PC-9 (cell line): ENCODE data around the gene CRY1. TPM values are rescaled to one million over a fixed set of nuclear protein-coding genes. Genes with fewer than 3 reads are reported as not detected.

Source experiments
- BruUV-seq: library from RNA; stranded (reverse); fragments of 400-500 nt; replicated peaks from 2 replicates; lab custom pipeline; 2021; lab: Mats Ljungman, UMichigan
- CTCF ChIA-PET: fragments of 300-600 bp; sonication (Branson Sonifier 250); formaldehyde crosslinking; loops from one replicate; lab custom pipeline; 2022; ENCODE audit warnings: antibody characterized with exemption; lab: Charles Lee
- POLR2A ChIA-PET: fragments of 300-600 bp; sonication (Branson Sonifier 250); formaldehyde crosslinking; loops from one replicate; lab custom pipeline; 2022; ENCODE audit warnings: antibody characterized with exemption; ENCODE audit not compliant: unreplicated experiment; lab: Charles Lee
- DNase-seq, 2 experiments: peaks; one replicate each; pipeline versions ENCODE4 v3.0.0 to v3.0.0-alpha.2; 2015 to 2022; ENCODE audit warnings: mixed read lengths in 1 of 2
- H2AFZ ChIP-seq: fragments of 200-600 bp; sonication (generic); 2 replicates; pipeline ENCODE4 v1.8.1; 2017; ENCODE audit warnings: antibody characterized with exemption
- H3F3A ChIP-seq: fragments of 200-600 bp; sonication (generic); 2 replicates; pipeline ENCODE4 v1.8.1; 2017; ENCODE audit warnings: antibody characterized with exemption, mild to moderate bottlenecking, low read depth; ENCODE audit not compliant: insufficient read depth
- H3K27ac ChIP-seq: fragments of 200-600 bp; sonication (generic); 2 replicates; pipeline ENCODE4 v1.6.1; 2016; ENCODE audit warnings: mixed run types
- H3K27me3 ChIP-seq: fragments of 200-600 bp; sonication (generic); 2 replicates; pipeline ENCODE4 v1.6.1; 2016; ENCODE audit warnings: low read depth, mixed run types; ENCODE audit not compliant: insufficient read depth
- H3K36me3 ChIP-seq: fragments of 200-600 bp; sonication (generic); 2 replicates; pipeline ENCODE4 v1.6.1; 2016; ENCODE audit warnings: low read depth, mixed run types
- H3K4me1 ChIP-seq: fragments of 200-600 bp; sonication (generic); replicated peaks from 2 replicates; pipeline ENCODE4 v1.6.1; 2016; ENCODE audit warnings: mixed run types; ENCODE audit not compliant: insufficient read depth
- H3K4me2 ChIP-seq: fragments of 200-600 bp; sonication (generic); 2 replicates; pipeline ENCODE4 v1.6.1; 2017; ENCODE audit warnings: mixed run types
- H3K4me3 ChIP-seq: fragments of 200-600 bp; sonication (generic); 2 replicates; pipeline ENCODE4 v1.6.1; 2016; ENCODE audit warnings: mixed run types
- H3K79me2 ChIP-seq: fragments of 200-600 bp; sonication (generic); 2 replicates; pipeline ENCODE4 v1.6.1; 2017; ENCODE audit warnings: low read depth, mixed run types
- H3K9me2 ChIP-seq: fragments of 200-600 bp; sonication (generic); 2 replicates; pipeline ENCODE4 v1.8.1; 2017; ENCODE audit warnings: mild to moderate bottlenecking; ENCODE audit not compliant: insufficient read depth
- H3K9me3 ChIP-seq: fragments of 200-600 bp; sonication (generic); 2 replicates; pipeline ENCODE4 v1.8.1; 2016; ENCODE audit warnings: low read depth; ENCODE audit not compliant: insufficient read depth
- H4K20me1 ChIP-seq: fragments of 200-600 bp; sonication (generic); 2 replicates; pipeline ENCODE4 v1.8.1; 2017; ENCODE audit not compliant: insufficient read depth
- EZH2 ChIP-seq: fragments of 200-600 bp; sonication (generic); IDR thresholded peaks from 2 replicates; pipeline ENCODE4 v1.8.0; 2017; ENCODE audit warnings: antibody characterized with exemption, low read depth
- intact Hi-C: fragments of 100-400 bp; cut with micrococcal nuclease; formaldehyde crosslinking; loops from one replicate; pipeline ENCODE4 v1.10.0; 2022; ENCODE audit not compliant: unreplicated experiment
- total RNA-seq: library from RNA; stranded (reverse); gene quantifications from 2 replicates; pipeline ENCODE4 v1.2.3, GENCODE V29; 2021
- TF ChIP-seq, protein P1 (sequence below): fragments of 200-600 bp; sonication (generic); conservative IDR thresholded peaks from 2 replicates; pipeline ENCODE4 v1.6.1; 2017; ENCODE audit warnings: mixed run types, antibody characterized with exemption, mild to moderate bottlenecking, moderate library complexity

CRY1 gene
- total RNA-seq, 1 experiment from 2014 or later, result 18.1 TPM

DNA sequence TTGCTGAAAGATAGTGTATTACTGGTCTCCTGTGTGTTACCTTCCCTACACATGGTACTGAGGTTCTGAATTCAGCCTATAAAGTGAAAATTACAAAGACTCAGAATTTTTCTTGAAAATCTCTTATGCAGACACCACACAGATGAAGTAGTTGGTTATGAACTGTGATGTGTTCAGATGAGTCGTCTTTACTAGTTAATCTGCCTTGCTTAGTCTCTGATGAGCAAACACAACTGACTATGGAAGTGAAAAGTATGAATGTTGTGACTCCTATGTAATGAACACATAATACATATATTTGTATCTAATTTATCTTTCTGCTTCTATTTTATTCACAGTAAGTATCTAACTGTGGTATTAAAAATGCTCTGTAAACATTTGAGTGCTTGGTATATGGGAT is 111.1 kb downstream of the CRY1 start:
- Histone ChIP-seq H3K9me2 (no peaks in the 10 kb centered on the region), H4K20me1 (no peaks in the 10 kb centered on the region), H2AFZ (no peak overlapping the region), H3K4me3 (no peak overlapping the region), H3K4me1 (peaks cover 7% of the 10 kb centered on the region), H3K4me2 (no peak overlapping the region), H3K36me3 (no peaks in the 10 kb centered on the region), H3F3A (no peaks in the 10 kb centered on the region), H3K79me2 (no peaks in the 10 kb centered on the region), H3K27ac (no peak overlapping the region), H3K9me3 (no peaks in the 10 kb centered on the region), H3K27me3 (no peaks in the 10 kb centered on the region)
- ChIA-PET POLR2A (no interaction called here), CTCF (no interaction called here)
- intact Hi-C loops, result loop anchor here (10.0 kb wide), 1 partner anchor 113 kb away; the partner anchor contains the start of gene CRY1
- TF ChIP-seq, protein P1, sequence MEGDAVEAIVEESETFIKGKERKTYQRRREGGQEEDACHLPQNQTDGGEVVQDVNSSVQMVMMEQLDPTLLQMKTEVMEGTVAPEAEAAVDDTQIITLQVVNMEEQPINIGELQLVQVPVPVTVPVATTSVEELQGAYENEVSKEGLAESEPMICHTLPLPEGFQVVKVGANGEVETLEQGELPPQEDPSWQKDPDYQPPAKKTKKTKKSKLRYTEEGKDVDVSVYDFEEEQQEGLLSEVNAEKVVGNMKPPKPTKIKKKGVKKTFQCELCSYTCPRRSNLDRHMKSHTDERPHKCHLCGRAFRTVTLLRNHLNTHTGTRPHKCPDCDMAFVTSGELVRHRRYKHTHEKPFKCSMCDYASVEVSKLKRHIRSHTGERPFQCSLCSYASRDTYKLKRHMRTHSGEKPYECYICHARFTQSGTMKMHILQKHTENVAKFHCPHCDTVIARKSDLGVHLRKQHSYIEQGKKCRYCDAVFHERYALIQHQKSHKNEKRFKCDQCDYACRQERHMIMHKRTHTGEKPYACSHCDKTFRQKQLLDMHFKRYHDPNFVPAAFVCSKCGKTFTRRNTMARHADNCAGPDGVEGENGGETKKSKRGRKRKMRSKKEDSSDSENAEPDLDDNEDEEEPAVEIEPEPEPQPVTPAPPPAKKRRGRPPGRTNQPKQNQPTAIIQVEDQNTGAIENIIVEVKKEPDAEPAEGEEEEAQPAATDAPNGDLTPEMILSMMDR, result no peak
- TF ChIP-seq EZH2, result no peak
- no TSS peak for BruUV-seq
- DNase-seq, result no peak

DNA sequence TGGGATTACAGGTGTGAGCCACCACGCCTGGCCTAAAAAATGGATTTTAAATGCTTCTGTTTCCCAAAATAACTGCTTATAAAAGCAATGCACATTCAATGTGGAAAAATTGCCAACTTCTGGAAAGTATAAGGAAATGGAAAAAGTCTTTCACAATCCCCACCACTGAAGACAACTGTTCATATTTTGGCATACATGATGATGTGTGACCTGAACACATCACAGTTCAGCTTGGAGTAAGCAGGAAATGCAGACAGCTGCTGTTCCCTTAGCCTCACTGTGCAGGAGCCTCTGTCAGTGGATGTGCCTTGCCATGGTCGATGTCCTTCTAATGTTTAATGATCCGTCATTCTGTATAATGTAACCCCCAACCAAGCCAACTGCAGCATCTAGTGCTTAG is 111.6 kb downstream of the CRY1 start:
- Histone ChIP-seq H3K4me3 (no peak overlapping the region), H3K9me2 (no peaks in the 10 kb centered on the region), H3K4me2 (no peak overlapping the region), H4K20me1 (no peaks in the 10 kb centered on the region), H3K9me3 (no peaks in the 10 kb centered on the region), H3F3A (0 out of 2 replicates have a peak, but pooled peaks cover 2% of the 10 kb centered on the region), H3K36me3 (no peaks in the 10 kb centered on the region), H3K79me2 (no peaks in the 10 kb centered on the region), H3K27me3 (no peaks in the 10 kb centered on the region), H3K27ac (no peak overlapping the region), H3K4me1 (peaks cover 7% of the 10 kb centered on the region), H2AFZ (no peak overlapping the region)
- BruUV-seq, result no TSS peak
- DNase-seq, result no peak
- intact Hi-C loops, result loop anchor here (10.0 kb wide), 1 partner anchor 113 kb away; the partner anchor contains the start of gene CRY1
- TF ChIP-seq EZH2, result no peak
- TF ChIP-seq, protein P1, result no peak
- POLR2A ChIA-PET, result interaction anchor here (0.7 kb wide), 1 partner anchor 109 kb away, joined by 4 read pairs; no protein-coding TSS in a partner anchor
- CTCF ChIA-PET, result no interaction called here

DNA sequence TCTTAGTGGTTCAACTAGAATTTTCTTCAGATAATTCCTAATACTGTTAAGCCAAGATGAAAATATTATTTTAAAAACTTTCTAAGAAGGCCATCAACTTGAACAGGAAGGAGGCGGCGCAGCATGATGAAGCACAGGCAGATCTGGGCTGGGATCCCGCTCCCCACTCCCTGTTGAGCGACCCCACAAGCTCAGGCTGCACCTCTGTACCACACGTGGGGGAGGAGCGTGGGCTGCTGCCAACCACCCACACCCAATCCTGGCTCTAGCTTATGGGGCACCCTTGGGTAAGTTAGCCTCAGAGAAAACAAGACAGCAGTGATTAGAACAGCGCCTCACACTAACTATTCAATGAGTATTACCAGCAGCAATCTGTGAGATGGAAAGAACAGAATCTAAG is 112.4 kb downstream of the CRY1 start:
- Histone ChIP-seq H3F3A (peaks cover 9% of the 10 kb centered on the region), H3K4me2 (no peak overlapping the region), H3K4me1 (peaks cover 11% of the 10 kb centered on the region), H2AFZ (no peak overlapping the region), H4K20me1 (0 out of 2 replicates have a peak, but pooled peaks cover 5% of the 10 kb centered on the region), H3K27ac (no peak overlapping the region), H3K9me2 (no peaks in the 10 kb centered on the region), H3K79me2 (no peaks in the 10 kb centered on the region), H3K27me3 (no peaks in the 10 kb centered on the region), H3K36me3 (no peaks in the 10 kb centered on the region), H3K9me3 (no peaks in the 10 kb centered on the region), H3K4me3 (no peak overlapping the region)
- ChIA-PET CTCF (interaction anchor here (0.6 kb wide), 1 partner anchor 695 kb away, joined by 3 read pairs; no protein-coding TSS in a partner anchor), POLR2A (interaction anchor here (0.6 to 0.7 kb wide), 2 partner anchors 25 to 110 kb away, joined by 3 to 4 read pairs; no protein-coding TSS in a partner anchor)
- TF ChIP-seq EZH2, result no peak
- TF ChIP-seq, protein P1, result no peak
- intact Hi-C loops, result loop anchor here (10.0 kb wide), 1 partner anchor 114 kb away; the partner anchor contains the start of gene CRY1
- DNase-seq, result no peak
- no TSS peak for BruUV-seq
